Thyroid gland (tissue), 4 donors: Measurements from ENCODE around the gene LPP.

Experiments
- POLR2A ChIP-seq, 2 donors: fragments of 450-650 bp; IDR thresholded peaks; one replicate each; pipeline ENCODE4 v1.6.1; 2017; ENCODE audit warnings: antibody characterized with exemption in 2 of 2, mild to moderate bottlenecking in 2 of 2, moderate library complexity in 1 of 2
- TF ChIP-seq, protein P1 (sequence below), 6 experiments: fragments of 200-600 bp in 3 of 6; fragments of 450-650 bp in 3 of 6; sonication (generic) in 3 of 6; IDR thresholded peaks; one replicate each; pipeline ENCODE4 v1.5.1; 2016 to 2019; ENCODE audit warnings: antibody characterized with exemption in 6 of 6, mild to moderate bottlenecking in 2 of 6, inconsistent platforms in 1 of 6, moderate library complexity in 1 of 6

DNA sequence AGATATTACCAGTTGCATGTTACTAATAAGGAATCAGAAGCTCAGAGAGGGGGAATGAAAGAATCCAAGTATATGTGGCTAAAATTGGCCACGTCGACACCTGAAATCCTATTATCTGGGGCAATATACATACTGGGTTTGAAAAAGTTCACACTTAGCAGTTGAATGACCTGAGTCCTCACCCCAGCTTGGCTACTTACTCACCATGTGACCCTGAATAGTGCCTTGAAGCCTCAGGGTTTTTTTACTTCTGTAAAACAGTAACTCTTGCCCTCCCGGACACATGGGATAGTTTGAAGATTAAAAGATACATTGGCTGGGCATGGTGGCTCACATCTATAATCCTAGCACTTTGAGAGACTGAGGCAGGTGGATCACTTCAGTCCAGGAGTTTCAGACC is 675.6 kb downstream of the LPP start:
- TF ChIP-seq, protein P1, sequence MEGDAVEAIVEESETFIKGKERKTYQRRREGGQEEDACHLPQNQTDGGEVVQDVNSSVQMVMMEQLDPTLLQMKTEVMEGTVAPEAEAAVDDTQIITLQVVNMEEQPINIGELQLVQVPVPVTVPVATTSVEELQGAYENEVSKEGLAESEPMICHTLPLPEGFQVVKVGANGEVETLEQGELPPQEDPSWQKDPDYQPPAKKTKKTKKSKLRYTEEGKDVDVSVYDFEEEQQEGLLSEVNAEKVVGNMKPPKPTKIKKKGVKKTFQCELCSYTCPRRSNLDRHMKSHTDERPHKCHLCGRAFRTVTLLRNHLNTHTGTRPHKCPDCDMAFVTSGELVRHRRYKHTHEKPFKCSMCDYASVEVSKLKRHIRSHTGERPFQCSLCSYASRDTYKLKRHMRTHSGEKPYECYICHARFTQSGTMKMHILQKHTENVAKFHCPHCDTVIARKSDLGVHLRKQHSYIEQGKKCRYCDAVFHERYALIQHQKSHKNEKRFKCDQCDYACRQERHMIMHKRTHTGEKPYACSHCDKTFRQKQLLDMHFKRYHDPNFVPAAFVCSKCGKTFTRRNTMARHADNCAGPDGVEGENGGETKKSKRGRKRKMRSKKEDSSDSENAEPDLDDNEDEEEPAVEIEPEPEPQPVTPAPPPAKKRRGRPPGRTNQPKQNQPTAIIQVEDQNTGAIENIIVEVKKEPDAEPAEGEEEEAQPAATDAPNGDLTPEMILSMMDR (IDR thresholded peaks at IDR 0.05): no peak
- TF ChIP-seq POLR2A (IDR thresholded peaks at IDR 0.05): no peak
